ENCODE data around the gene PAX3. TPM values are rescaled to one million over a fixed set of nuclear protein-coding genes. Genes with fewer than 3 reads are reported as not detected.

Gene PAX3
- total RNA-seq, 2 donors from 2014 or later: not detected

DNA sequence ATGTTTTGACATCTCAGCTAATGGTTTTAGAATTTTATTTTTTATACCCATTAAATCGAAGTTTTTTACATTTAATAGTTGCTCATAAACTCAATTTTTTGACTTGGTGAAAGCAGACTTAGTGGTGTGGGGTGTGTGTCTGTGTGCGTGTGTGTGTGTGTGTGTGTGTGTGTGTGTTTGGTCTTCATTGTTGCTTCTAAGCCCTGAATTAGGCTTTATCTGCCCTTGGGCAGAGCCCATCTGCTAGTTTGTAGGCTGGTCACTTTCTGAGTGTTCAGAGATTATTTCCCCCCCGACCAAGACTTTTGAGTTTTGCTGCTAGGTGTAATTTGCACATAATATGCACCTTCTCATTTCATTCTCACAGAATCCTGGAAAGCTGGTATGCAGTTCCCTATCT is 14.3 kb downstream of the PAX3 start:
- no peaks in the 10 kb centered on the region for H3K36me3 ChIP-seq (replicated peaks in 1 of 2; ENCODE audit: insufficient read depth in 1 of 2, low read depth in 2 of 2)

DNA sequence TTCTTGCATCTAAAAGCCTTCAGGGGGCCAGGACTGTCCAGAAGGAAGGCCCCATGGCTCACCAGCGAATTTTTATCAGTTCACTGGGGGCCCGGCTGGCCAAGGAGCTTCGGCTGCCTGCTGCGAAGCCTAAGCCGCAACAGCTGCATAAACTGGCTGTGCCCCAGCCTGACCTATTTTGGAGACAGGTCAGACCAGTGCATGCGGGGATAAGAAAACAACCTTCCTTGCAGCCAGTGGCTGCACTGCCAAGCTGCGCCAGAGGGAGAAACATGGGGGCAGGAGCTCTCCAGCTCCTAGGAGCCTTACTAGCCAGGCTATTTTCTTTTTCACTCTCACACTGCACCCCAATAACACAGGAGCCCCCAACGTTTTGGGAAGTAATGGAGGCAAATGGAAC is 15.2 kb downstream of the PAX3 start:
- WGBS, 2 donors: 9 to 22% methylated on average over 8 of the region's 8 CpGs
- Histone ChIP-seq H3K27me3 (peaks cover 0 to 14% of the 10 kb centered on the region in 2 donors), H3K9me3 (no peaks in the 10 kb centered on the region)

More for the DNA sequence above, 14.3 kb downstream of the PAX3 start:
- DNase-seq: no peak
- Histone ChIP-seq H3K27me3 (peaks cover 0 to 22% of the 10 kb centered on the region in 2 donors), H3K4me3 (no peak overlapping the region), H3K27ac (no peak overlapping the region), H3K4me1 (no peaks in the 10 kb centered on the region), H3K9me3 (no peaks in the 10 kb centered on the region)
- 23 to 26% methylated on average over 3 of the region's 3 CpGs for WGBS, 2 donors
- TF ChIP-seq, protein P1, sequence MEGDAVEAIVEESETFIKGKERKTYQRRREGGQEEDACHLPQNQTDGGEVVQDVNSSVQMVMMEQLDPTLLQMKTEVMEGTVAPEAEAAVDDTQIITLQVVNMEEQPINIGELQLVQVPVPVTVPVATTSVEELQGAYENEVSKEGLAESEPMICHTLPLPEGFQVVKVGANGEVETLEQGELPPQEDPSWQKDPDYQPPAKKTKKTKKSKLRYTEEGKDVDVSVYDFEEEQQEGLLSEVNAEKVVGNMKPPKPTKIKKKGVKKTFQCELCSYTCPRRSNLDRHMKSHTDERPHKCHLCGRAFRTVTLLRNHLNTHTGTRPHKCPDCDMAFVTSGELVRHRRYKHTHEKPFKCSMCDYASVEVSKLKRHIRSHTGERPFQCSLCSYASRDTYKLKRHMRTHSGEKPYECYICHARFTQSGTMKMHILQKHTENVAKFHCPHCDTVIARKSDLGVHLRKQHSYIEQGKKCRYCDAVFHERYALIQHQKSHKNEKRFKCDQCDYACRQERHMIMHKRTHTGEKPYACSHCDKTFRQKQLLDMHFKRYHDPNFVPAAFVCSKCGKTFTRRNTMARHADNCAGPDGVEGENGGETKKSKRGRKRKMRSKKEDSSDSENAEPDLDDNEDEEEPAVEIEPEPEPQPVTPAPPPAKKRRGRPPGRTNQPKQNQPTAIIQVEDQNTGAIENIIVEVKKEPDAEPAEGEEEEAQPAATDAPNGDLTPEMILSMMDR (IDR thresholded peaks at IDR 0.05): no peak
- no peak for TF ChIP-seq POLR2A (IDR thresholded peaks at IDR 0.05)
- intact Hi-C loops (cut with DNase I): no loop called here
- no peak for ATAC-seq

DNA sequence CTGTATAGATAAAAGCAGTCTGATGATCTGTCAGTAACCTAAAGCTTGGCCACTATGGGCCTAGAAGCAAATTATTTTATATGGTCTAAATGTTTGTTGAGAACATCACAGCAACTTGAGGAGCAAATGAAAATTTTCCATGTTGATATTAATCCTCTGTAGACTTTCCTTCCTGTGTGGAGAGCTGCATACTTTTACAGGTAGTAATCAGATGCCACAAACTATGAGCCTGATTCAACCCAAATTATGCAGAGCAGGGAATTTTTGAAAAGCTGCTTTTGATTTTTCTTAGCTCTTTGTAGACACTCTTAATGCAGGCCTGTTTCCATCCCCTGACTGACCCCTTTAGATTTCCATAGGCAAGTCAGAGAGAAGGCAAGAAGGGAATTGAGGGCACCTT is 17.3 kb downstream of the PAX3 start:
- ATAC-seq: no peak
- TF ChIP-seq, protein P1 (IDR thresholded peaks at IDR 0.05): no peak
- TF ChIP-seq POLR2A (IDR thresholded peaks at IDR 0.05): no peak
- no peak overlapping the region for H3K27ac ChIP-seq
- no peak for DNase-seq
- H3K4me1 ChIP-seq: no peaks in the 10 kb centered on the region
- no peaks in the 10 kb centered on the region for H3K36me3 ChIP-seq (replicated peaks in 1 of 2; ENCODE audit: insufficient read depth in 1 of 2, low read depth in 2 of 2)
- H3K9me3 ChIP-seq: no peaks in the 10 kb centered on the region
- no peak overlapping the region for H3K4me3 ChIP-seq
- intact Hi-C loops (cut with DNase I): no loop called here
- peaks cover 0 to 6% of the 10 kb centered on the region in 2 donors for H3K27me3 ChIP-seq

More for the DNA sequence above, 15.2 kb downstream of the PAX3 start:
- H3K4me1 ChIP-seq: no peaks in the 10 kb centered on the region
- DNase-seq (no peak), ATAC-seq (no peak)
- H3K27ac ChIP-seq: no peak overlapping the region
- no peaks in the 10 kb centered on the region for H3K36me3 ChIP-seq (replicated peaks in 1 of 2; ENCODE audit: insufficient read depth in 1 of 2, low read depth in 2 of 2)
- TF ChIP-seq, protein P1 (IDR thresholded peaks at IDR 0.05): no peak
- no peak for TF ChIP-seq POLR2A (IDR thresholded peaks at IDR 0.05)
- no peak overlapping the region for H3K4me3 ChIP-seq
- intact Hi-C loops (cut with DNase I): no loop called here

DNA sequence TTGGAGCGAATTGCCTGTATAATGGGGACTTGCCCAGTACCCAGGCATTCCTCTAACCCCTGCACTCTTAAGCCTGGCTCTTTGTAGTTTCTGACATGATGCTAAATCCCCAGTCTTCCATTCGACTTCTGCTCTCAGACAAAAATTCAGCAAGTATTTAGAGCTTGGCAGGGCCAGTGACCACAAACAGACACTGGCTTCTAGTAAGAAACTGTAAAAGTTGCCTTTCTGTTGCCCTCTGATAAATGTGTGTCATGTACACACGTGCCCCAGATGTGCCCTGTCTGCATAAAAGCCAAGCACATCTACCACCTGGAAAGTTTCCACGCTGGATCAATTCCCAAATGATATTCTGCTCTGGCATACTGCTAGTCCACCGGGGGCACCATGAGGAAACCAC is 18.0 kb downstream of the PAX3 start:
- Histone ChIP-seq H3K4me1 (no peaks in the 10 kb centered on the region), H3K4me3 (no peak overlapping the region), H3K9me3 (no peaks in the 10 kb centered on the region), H3K36me3 (replicated peaks in 1 of 2; ENCODE audit: insufficient read depth in 1 of 2, low read depth in 2 of 2) (no peaks in the 10 kb centered on the region), H3K27me3 (no peaks in the 10 kb centered on the region), H3K27ac (no peak overlapping the region)
- DNase-seq: no peak
- intact Hi-C loops (cut with DNase I): no loop called here
- 48 to 52% methylated on average over 5 of the region's 5 CpGs for WGBS, 2 donors
- TF ChIP-seq POLR2A (IDR thresholded peaks at IDR 0.05): no peak
- TF ChIP-seq, protein P1 (IDR thresholded peaks at IDR 0.05): no peak
- no peak for ATAC-seq

DNA sequence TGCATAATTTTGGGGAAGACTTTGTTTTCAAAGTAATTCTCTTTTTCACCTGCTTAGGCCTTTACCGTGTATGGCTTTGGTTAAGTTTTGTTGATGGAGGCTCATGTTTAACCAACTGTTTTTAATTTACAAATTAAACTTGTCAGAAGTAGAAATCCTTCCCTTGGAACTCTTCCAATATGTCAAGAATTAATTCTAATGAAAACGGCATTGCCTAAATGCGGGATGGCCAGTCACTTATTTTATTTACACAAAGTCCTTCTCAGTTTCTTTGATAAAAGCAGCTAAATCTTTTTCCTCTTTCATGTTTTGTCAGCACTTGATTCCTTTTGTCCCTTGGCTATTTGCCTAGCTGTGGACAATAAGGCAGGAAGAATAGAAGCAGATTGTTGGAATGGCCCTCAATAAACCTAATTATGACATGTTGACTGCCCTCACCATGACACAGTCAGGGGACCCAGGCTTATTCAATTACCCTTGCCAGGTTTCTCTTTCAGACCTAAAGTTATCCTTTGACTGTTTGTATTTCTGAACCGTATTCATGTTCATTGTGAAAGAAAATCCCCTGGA is 26.3 kb downstream of the PAX3 start:
- 27% methylated on average over 4 of the region's 4 CpGs for WGBS, 2 donors
- no peak overlapping the region for H3K4me3 ChIP-seq
- no peak for TF ChIP-seq POLR2A (IDR thresholded peaks at IDR 0.05)
- TF ChIP-seq, protein P1 (IDR thresholded peaks at IDR 0.05): no peak
- ATAC-seq: no peak
- no peak overlapping the region for H3K27ac ChIP-seq
- H3K4me1 ChIP-seq: no peaks in the 10 kb centered on the region
- no peak for DNase-seq
- no peaks in the 10 kb centered on the region for H3K36me3 ChIP-seq (replicated peaks in 1 of 2; ENCODE audit: insufficient read depth in 1 of 2, low read depth in 2 of 2)
- intact Hi-C loops (cut with DNase I): no loop called here
- H3K9me3 ChIP-seq: no peaks in the 10 kb centered on the region
- peaks cover 0 to 6% of the 10 kb centered on the region in 2 donors for H3K27me3 ChIP-seq

All from body of pancreas (tissue), 4 donors.